ENCODE data around the gene CCSER1. TPM values are rescaled to one million over a fixed set of nuclear protein-coding genes. Genes with fewer than 3 reads are reported as not detected.

The CCSER1 gene
- total and polyA plus RNA-seq, 9 donors: 0.21 to 8.3 (median 3.2) TPM

DNA sequence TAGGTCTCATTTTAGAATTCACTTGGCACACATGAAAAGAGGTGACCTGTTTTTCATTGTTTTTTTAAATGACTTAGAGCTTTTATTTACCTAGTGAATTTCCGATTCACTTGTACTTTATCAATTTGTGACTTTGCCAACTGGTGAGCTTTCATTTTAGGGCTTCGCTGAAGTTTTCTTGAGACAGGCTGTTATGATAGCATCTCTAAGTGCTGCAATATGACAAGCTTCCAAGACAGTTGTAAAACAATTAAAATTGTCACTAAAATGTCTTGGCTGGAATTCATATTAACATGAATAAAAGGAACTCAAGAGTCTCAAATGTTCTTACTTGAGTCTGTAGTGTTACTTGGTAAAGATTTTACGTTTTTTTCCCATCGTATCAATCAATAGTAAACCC lies 1344.9 kb downstream of the CCSER1 start:
- intact Hi-C loops (cut with DNase I): no loop called here
- DNase-seq: no peak
- WGBS, 3 donors: 41 to 44% (median 42%) methylated on average over 4 of the region's 4 CpGs

DNA sequence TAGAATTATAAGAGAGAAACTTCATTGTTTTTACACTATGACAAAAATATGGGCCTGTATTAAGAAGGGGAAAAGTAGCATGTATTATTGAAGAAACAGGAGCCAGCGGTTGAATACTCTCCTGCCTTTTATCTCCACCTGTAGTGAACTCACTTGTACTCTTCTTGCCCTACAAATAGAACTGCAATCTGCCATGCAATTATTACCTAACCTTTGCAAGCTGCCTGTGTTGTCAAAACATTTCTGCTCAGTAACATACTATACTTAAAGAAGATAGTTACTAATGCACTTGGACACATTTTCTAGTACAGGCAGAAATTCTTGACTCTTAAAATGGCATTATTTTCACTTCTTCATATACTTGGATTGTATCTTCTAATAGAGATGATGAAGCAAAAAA lies 1358.2 kb downstream of the CCSER1 start:
- 79 to 81% (median 81%) methylated on average over 1 of the region's 1 CpG for WGBS, 3 donors
- Histone ChIP-seq H3K27me3 (no peaks in the 10 kb centered on the region), H3K36me3 (no peaks in the 10 kb centered on the region), H3K4me3 (no peak overlapping the region), H3K27ac (no peak overlapping the region), H3K9me3 (no peaks in the 10 kb centered on the region), H3K4me1 (ENCODE audit: insufficient read depth) (no peaks in the 10 kb centered on the region)
- no peak for TF ChIP-seq POLR2A (IDR thresholded peaks at IDR 0.05)
- TF ChIP-seq, protein P1, sequence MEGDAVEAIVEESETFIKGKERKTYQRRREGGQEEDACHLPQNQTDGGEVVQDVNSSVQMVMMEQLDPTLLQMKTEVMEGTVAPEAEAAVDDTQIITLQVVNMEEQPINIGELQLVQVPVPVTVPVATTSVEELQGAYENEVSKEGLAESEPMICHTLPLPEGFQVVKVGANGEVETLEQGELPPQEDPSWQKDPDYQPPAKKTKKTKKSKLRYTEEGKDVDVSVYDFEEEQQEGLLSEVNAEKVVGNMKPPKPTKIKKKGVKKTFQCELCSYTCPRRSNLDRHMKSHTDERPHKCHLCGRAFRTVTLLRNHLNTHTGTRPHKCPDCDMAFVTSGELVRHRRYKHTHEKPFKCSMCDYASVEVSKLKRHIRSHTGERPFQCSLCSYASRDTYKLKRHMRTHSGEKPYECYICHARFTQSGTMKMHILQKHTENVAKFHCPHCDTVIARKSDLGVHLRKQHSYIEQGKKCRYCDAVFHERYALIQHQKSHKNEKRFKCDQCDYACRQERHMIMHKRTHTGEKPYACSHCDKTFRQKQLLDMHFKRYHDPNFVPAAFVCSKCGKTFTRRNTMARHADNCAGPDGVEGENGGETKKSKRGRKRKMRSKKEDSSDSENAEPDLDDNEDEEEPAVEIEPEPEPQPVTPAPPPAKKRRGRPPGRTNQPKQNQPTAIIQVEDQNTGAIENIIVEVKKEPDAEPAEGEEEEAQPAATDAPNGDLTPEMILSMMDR (IDR thresholded peaks at IDR 0.05): no peak
- TF ChIP-seq EP300 (IDR thresholded peaks at IDR 0.05): no peak
- DNase-seq: no peak
- intact Hi-C loops (cut with DNase I): no loop called here

More for the DNA sequence above, 1344.9 kb downstream of the CCSER1 start:
- no peaks in the 10 kb centered on the region for H3K36me3 ChIP-seq
- no peaks in the 10 kb centered on the region for H3K4me1 ChIP-seq (ENCODE audit: insufficient read depth)
- H3K27ac ChIP-seq: no peak overlapping the region
- TF ChIP-seq, protein P1 (IDR thresholded peaks at IDR 0.05): no peak
- no peak for TF ChIP-seq POLR2A (IDR thresholded peaks at IDR 0.05)
- no peaks in the 10 kb centered on the region for H3K9me3 ChIP-seq
- no peak overlapping the region for H3K4me3 ChIP-seq
- H3K27me3 ChIP-seq: no peaks in the 10 kb centered on the region

DNA sequence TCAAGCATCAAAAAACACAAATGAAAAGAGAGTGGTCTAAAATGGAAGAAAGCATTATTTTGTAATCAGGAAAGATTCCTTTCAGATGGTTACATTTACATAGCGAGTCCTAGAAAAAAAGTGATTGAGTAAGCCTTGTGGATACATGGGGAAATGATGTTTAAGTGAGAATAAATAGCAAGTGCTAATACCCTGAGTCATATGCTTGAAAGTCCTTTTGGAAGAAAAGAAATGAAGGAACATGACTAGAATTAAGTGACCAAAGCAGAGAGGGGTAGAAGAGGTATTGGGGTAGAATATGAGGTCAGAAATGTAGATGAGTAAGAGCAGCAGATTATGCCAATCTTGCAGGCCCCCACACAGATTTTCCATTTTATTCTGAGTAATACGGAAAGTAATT lies 1361.8 kb downstream of the CCSER1 start:
- intact Hi-C loops (cut with DNase I): no loop called here
- peaks cover 3% of the 10 kb centered on the region for H3K27me3 ChIP-seq
- H3K4me1 ChIP-seq (ENCODE audit: insufficient read depth): no peaks in the 10 kb centered on the region
- DNase-seq: no peak
- H3K27ac ChIP-seq: no peak overlapping the region
- no peak overlapping the region for H3K4me3 ChIP-seq
- no peak for TF ChIP-seq EP300 (IDR thresholded peaks at IDR 0.05)
- TF ChIP-seq, protein P1 (IDR thresholded peaks at IDR 0.05): no peak
- H3K36me3 ChIP-seq: no peaks in the 10 kb centered on the region
- WGBS, 3 donors: 91 to 95% (median 94%) methylated on average over 2 of the region's 2 CpGs
- no peaks in the 10 kb centered on the region for H3K9me3 ChIP-seq

DNA sequence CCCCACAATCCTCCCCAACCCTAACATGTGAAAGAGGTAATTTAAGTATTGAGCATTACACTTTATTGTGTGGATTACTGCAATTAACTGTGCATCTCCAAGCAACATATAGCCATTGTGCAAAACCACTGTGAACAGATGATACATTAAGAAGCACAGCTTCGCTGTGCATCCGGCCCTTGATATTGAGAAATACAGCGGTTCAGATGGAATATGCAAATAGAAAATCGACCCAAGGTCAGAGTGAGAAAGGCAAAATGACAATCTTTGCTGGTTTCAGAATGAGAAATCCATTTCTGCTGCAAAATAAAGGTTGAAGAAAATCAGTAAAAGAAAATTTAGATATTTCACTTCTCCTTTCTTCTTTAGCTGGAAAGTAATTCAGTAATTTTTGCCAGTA lies 1370.7 kb downstream of the CCSER1 start:
- Histone ChIP-seq H3K27me3 (peaks cover 7% of the 10 kb centered on the region), H3K4me1 (ENCODE audit: insufficient read depth) (no peaks in the 10 kb centered on the region), H3K27ac (no peak overlapping the region), H3K4me3 (no peak overlapping the region), H3K9me3 (no peaks in the 10 kb centered on the region), H3K36me3 (no peaks in the 10 kb centered on the region)
- intact Hi-C loops (cut with DNase I): no loop called here
- WGBS, 3 donors: 84 to 85% (median 84%) methylated on average over 4 of the region's 4 CpGs
- no peak for DNase-seq
- TF ChIP-seq, protein P1 (IDR thresholded peaks at IDR 0.05): no peak
- TF ChIP-seq EP300 (IDR thresholded peaks at IDR 0.05) (no peak), POLR2A (IDR thresholded peaks at IDR 0.05) (no peak)

DNA sequence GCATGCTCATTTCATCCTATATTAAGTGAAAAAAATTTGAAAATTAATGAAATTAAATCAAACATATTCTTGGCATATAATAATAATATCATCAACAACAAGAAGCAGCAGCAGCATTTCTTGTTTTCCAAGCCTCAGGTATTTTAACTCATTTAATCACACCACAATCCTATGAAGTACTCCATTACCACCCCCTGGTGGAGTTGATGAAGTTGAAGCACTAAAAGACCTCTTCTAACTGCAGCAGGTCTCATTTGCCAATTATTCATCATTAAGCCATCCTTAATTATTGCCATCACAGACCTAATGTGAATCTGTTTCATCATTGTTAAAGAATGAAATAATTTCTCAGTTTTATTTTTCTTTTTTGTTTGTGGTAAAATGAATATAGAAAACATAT lies 1375.2 kb downstream of the CCSER1 start:
- TF ChIP-seq EP300 (IDR thresholded peaks at IDR 0.05) (no peak), POLR2A (IDR thresholded peaks at IDR 0.05) (no peak)
- TF ChIP-seq, protein P1 (IDR thresholded peaks at IDR 0.05): no peak
- no peak overlapping the region for H3K4me3 ChIP-seq
- no peaks in the 10 kb centered on the region for H3K9me3 ChIP-seq
- H3K4me1 ChIP-seq (ENCODE audit: insufficient read depth): no peaks in the 10 kb centered on the region
- intact Hi-C loops (cut with DNase I): no loop called here
- no peak for DNase-seq
- H3K27me3 ChIP-seq: peaks cover 4% of the 10 kb centered on the region
- no peaks in the 10 kb centered on the region for H3K36me3 ChIP-seq
- H3K27ac ChIP-seq: no peak overlapping the region
